B cell (primary cell): Measurements from ENCODE around the gene ANKS1B.

Experiments used
- CTCF ChIP-seq: fragments of 200-600 bp; IDR thresholded peaks from one replicate; pipeline ENCODE4 v1.8.0; 2022; ENCODE audit warnings: antibody characterized with exemption, mild to moderate bottlenecking
- EZH2 ChIP-seq: IDR thresholded peaks from 2 replicates; pipeline ENCODE4 v1.6.1; 2012; ENCODE audit warnings: borderline replicate concordance, low read depth, mild to moderate bottlenecking, moderate library complexity, low read length; ENCODE audit not compliant: insufficient read depth, poor library complexity, severe bottlenecking

GRCh38 chr12:99926511-99927169, 58.1 kb downstream of the ANKS1B start:
- TF ChIP-seq CTCF (no peak), EZH2 (no peak)
